ENCODE data around the gene FKBP3.

DNA sequence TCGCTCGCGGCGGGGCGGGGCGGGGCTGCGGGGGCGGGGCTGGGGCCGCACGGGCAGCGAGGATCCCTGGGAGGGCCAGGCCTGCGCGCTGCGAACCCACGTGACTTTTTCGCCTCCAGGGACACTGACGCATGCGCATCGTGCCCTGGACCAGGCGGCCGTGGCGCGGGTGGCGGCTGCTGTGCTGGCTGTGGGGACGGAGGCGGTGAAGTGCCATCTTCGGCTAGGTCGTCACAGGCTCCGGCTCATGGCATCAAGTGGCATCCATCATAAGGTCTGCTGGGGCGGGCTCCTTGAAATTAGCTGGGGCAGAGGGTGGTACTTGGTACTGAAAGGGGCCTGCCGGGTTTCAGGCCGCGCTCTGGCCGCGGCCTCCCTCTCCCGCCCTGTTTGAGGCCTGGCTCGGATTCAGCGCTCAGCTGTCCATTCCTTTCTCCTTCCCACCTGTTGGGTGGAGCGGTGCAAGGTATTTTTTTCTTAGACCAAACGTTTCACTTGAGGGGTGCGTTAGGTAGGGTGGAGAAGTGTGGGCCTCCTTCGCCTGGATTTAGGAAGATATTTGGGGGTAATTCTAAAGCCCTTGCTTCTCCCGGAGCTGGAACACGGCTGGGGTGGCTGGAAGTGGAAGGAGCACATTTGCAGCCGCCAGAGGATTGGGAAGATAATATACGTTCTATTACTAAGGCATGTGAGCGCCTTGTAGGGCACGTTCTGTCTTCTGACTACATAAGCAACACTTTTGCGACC lies 50.1 kb downstream of the FKBP3 start, which contains the start of gene PRPF39:
- TF ChIP-seq, protein P1, sequence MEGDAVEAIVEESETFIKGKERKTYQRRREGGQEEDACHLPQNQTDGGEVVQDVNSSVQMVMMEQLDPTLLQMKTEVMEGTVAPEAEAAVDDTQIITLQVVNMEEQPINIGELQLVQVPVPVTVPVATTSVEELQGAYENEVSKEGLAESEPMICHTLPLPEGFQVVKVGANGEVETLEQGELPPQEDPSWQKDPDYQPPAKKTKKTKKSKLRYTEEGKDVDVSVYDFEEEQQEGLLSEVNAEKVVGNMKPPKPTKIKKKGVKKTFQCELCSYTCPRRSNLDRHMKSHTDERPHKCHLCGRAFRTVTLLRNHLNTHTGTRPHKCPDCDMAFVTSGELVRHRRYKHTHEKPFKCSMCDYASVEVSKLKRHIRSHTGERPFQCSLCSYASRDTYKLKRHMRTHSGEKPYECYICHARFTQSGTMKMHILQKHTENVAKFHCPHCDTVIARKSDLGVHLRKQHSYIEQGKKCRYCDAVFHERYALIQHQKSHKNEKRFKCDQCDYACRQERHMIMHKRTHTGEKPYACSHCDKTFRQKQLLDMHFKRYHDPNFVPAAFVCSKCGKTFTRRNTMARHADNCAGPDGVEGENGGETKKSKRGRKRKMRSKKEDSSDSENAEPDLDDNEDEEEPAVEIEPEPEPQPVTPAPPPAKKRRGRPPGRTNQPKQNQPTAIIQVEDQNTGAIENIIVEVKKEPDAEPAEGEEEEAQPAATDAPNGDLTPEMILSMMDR (conservative IDR thresholded peaks at IDR 0.05; ENCODE audit: low read length), result no peak
- no peak for TF ChIP-seq EZH2phosphoT487 (IDR thresholded peaks at IDR 0.05; ENCODE audit: borderline replicate concordance, low read depth, low read length)

Data from OCI-LY7 (cell line).